CD14-positive monocyte (primary cell): ENCODE data around the gene TCP10L. TPM values are rescaled to one million over a fixed set of nuclear protein-coding genes. Genes with fewer than 3 reads are reported as not detected.

Source experiments
- DNase-seq, 3 donors: peaks; one replicate each; pipeline ENCODE4 v3.0.0-alpha.2; 2011 to 2022
- H2AFZ ChIP-seq: 2 replicates; pipeline ENCODE4 v1.6.0; 2012; ENCODE audit warnings: mild to moderate bottlenecking, low read depth, low read length, inconsistent platforms; ENCODE audit not compliant: insufficient read depth, poor library complexity, severe bottlenecking
- H3K27ac ChIP-seq, 2 donors: 1 replicate in 1 of 2; 2 replicates in 1 of 2; pipeline ENCODE4 v1.5.1; 2012 to 2013; ENCODE audit warnings: low read length in 2 of 2, control low read depth in 1 of 2, inconsistent platforms in 1 of 2, low read depth in 1 of 2, mild to moderate bottlenecking in 1 of 2
- H3K27me3 ChIP-seq, 2 donors: one replicate each; pipeline versions ENCODE4 v1.6.0 to v1.6.1; 2011 to 2013; ENCODE audit warnings: low read length in 2 of 2; ENCODE audit not compliant: control insufficient read depth in 2 of 2, insufficient read depth in 2 of 2
- H3K36me3 ChIP-seq, 2 donors: replicated peaks in 1 of 2; 1 replicate in 1 of 2; 2 replicates in 1 of 2; pipeline versions ENCODE4 v1.5.1 to v1.6.1; 2012 to 2013; ENCODE audit warnings: low read length in 2 of 2, control low read depth in 1 of 2, inconsistent platforms in 1 of 2, mild to moderate bottlenecking in 1 of 2; ENCODE audit not compliant: insufficient read depth in 2 of 2, control insufficient read depth in 1 of 2
- H3K4me1 ChIP-seq, 2 donors: 1 replicate in 1 of 2; 2 replicates in 1 of 2; pipeline versions ENCODE4 v1.5.1 to v1.6.1; 2012 to 2013; ENCODE audit warnings: low read length in 2 of 2, control low read depth in 1 of 2, inconsistent platforms in 1 of 2, mild to moderate bottlenecking in 1 of 2, moderate library complexity in 1 of 2; ENCODE audit not compliant: insufficient read depth in 2 of 2, control insufficient read depth in 1 of 2
- H3K4me2 ChIP-seq: replicated peaks from 2 replicates; pipeline ENCODE3; 2012; ENCODE audit warnings: low read length, moderate library complexity, mild to moderate bottlenecking; ENCODE audit not compliant: poor library complexity, severe bottlenecking; ENCODE audit errors: extremely low read depth
- H3K4me3 ChIP-seq, 3 experiments: fragments of 200-600 bp in 1 of 3; sonication (generic) in 1 of 3; replicated peaks in 1 of 3; 1 replicate in 2 of 3; 2 replicates in 1 of 3; pipeline ENCODE4 v1.5.1; 2011 to 2013; ENCODE audit warnings: low read length in 3 of 3, mild to moderate bottlenecking in 3 of 3, control low read depth in 2 of 3, low read depth in 2 of 3, inconsistent platforms in 1 of 3, moderate library complexity in 1 of 3
- H3K79me2 ChIP-seq: 2 replicates; pipeline ENCODE4 v1.6.0; 2012; ENCODE audit warnings: mild to moderate bottlenecking, control low read depth, inconsistent platforms, low read length, moderate library complexity; ENCODE audit not compliant: insufficient read depth
- H3K9ac ChIP-seq: 2 replicates; pipeline ENCODE4 v1.6.0; 2017; ENCODE audit warnings: low read length, mild to moderate bottlenecking; ENCODE audit not compliant: insufficient read depth, poor library complexity, severe bottlenecking
- H3K9me3 ChIP-seq, 2 donors: replicated peaks in 1 of 2; 1 replicate in 1 of 2; 2 replicates in 1 of 2; pipeline versions ENCODE4 v1.5.1 to v1.6.1; 2012 to 2013; ENCODE audit warnings: low read length in 2 of 2, control low read depth in 1 of 2; ENCODE audit not compliant: control insufficient read depth in 1 of 2, insufficient read depth in 1 of 2
- H4K20me1 ChIP-seq: 2 replicates; pipeline ENCODE4 v1.6.0; 2012; ENCODE audit warnings: mild to moderate bottlenecking, low read length, control low read depth, moderate library complexity; ENCODE audit not compliant: insufficient read depth
- H3K27ac Mint-ChIP-seq, 7 donors: one replicate each; pipeline ENCODE4 v1.8.0; 2020; ENCODE audit warnings: mild to moderate bottlenecking in 7 of 7, mixed read lengths in 7 of 7, moderate library complexity in 6 of 7, inconsistent platforms in 2 of 7
- H3K27me3 Mint-ChIP-seq, 3 donors: one replicate each; pipeline ENCODE4 v1.8.0; 2021 to 2022; ENCODE audit warnings: low read depth in 3 of 3, mild to moderate bottlenecking in 3 of 3, mixed read lengths in 3 of 3, moderate library complexity in 3 of 3, inconsistent platforms in 1 of 3
- H3K36me3 Mint-ChIP-seq, 2 donors: one replicate each; pipeline ENCODE4 v1.8.0; 2020; ENCODE audit warnings: mixed read lengths in 2 of 2, inconsistent platforms in 1 of 2, mild to moderate bottlenecking in 1 of 2
- H3K4me1 Mint-ChIP-seq: one replicate; pipeline ENCODE4 v1.8.0; 2020; ENCODE audit warnings: mild to moderate bottlenecking, mixed read lengths
- H3K4me3 Mint-ChIP-seq, 2 donors: one replicate each; pipeline ENCODE4 v1.8.0; 2020; ENCODE audit warnings: mild to moderate bottlenecking in 2 of 2, mixed read lengths in 2 of 2, moderate library complexity in 1 of 2
- H3K9me3 Mint-ChIP-seq, 7 donors: one replicate each; pipeline ENCODE4 v1.8.0; 2020 to 2022; ENCODE audit warnings: mixed read lengths in 7 of 7, mild to moderate bottlenecking in 6 of 7, moderate library complexity in 6 of 7, inconsistent platforms in 2 of 7
- CTCF ChIP-seq: fragments of 200-600 bp; IDR thresholded peaks from one replicate; pipeline ENCODE4 v1.8.0; 2022; ENCODE audit warnings: antibody characterized with exemption, mild to moderate bottlenecking
- WGBS: methylation state at CpG from one replicate; pipeline ENCODE4 v1.1.5; 2013; ENCODE audit warnings: missing lambda C conversion rate; ENCODE audit not compliant: insufficient coverage; 5-methylcytosine and 5-hydroxymethylcytosine counted together
- intact Hi-C, 2 donors: fragments of 100-400 bp; cut with micrococcal nuclease; formaldehyde crosslinking; loops; one replicate each; pipeline versions ENCODE4 v1.15.0 to v1.15.1; 2023
- polyA plus RNA-seq, 3 donors: library from polyadenylated mRNA; depleted of rRNA in 1 of 3; unstranded in 2 of 3; stranded (reverse) in 1 of 3; fragments of 300-500 nt in 2 of 3; fragments of >200 nt in 1 of 3; fragmentation: Illumina TruSeq in 2 of 3; gene quantifications; 1 replicate in 2 of 3; 2 replicates in 1 of 3; pipeline ENCODE4 v1.2.3, GENCODE V29; 2012 to 2021

TCP10L gene
- polyA plus RNA-seq, 3 donors, result 0.07 to 0.41 (median 0.12) TPM

- intact Hi-C loops, result no loop called here
- H3K4me3 Mint-ChIP-seq, result no peak overlapping the region
- Histone ChIP-seq H3K27me3 (no peaks in the 10 kb centered on the region), H3K79me2 (no peaks in the 10 kb centered on the region), H4K20me1 (no peaks in the 10 kb centered on the region), H3K9me3 (no peaks in the 10 kb centered on the region), H3K4me1 (no peaks in the 10 kb centered on the region), H3K36me3 (no peaks in the 10 kb centered on the region), H3K4me2 (no peak overlapping the region), H3K9ac (no peak overlapping the region), H3K4me3 (no peak overlapping the region), H3K27ac (no peak overlapping the region), H2AFZ (no peak overlapping the region)
- no peak for TF ChIP-seq CTCF
- H3K27me3 Mint-ChIP-seq, result peaks cover 0 to 6% (median 2%) of the 10 kb centered on the region in 3 donors
- no peak overlapping the region for H3K27ac Mint-ChIP-seq
- peaks cover 0 to 1% (median 0%) of the 10 kb centered on the region in 7 donors for H3K9me3 Mint-ChIP-seq
- no peak for DNase-seq
- WGBS, result 92% methylated on average over 22 of the region's 26 CpGs
- H3K4me1 Mint-ChIP-seq, result peaks cover 2% of the 10 kb centered on the region
- H3K36me3 Mint-ChIP-seq, result no peaks in the 10 kb centered on the region
These were observed 10.1 kb downstream of the TCP10L start for GRCh38 chr21:32574946-32575925.

- Histone ChIP-seq H3K79me2 (no peaks in the 10 kb centered on the region), H3K9me3 (no peaks in the 10 kb centered on the region), H3K27me3 (no peaks in the 10 kb centered on the region), H3K4me1 (peaks cover 11 to 16% of the 10 kb centered on the region in 2 donors), H3K36me3 (no peaks in the 10 kb centered on the region), H4K20me1 (no peaks in the 10 kb centered on the region), H2AFZ (no peak overlapping the region), H3K27ac (no peak overlapping the region), H3K9ac (no peak overlapping the region), H3K4me3 (no peak overlapping the region), H3K4me2 (no peak overlapping the region)
- Mint-ChIP-seq H3K4me3 (no peak overlapping the region), H3K27me3 (peaks cover 4 to 7% (median 6%) of the 10 kb centered on the region in 3 donors), H3K36me3 (no peaks in the 10 kb centered on the region), H3K27ac (no peak overlapping the region), H3K9me3 (peaks cover 0 to 1% (median 0%) of the 10 kb centered on the region in 7 donors), H3K4me1 (peaks cover 14% of the 10 kb centered on the region)
- intact Hi-C loops, result no loop called here
- no peak for TF ChIP-seq CTCF
- 96% methylated on average over 20 of the region's 25 CpGs for whole genome bisulfite sequencing
- DNase-seq, result no peak
These were observed 12.5 kb downstream of the TCP10L start for GRCh38 chr21:32572574-32573420.
